SKM-1 treated with dmso at 0.1 percent for 144 hours (cell line): Measurements from ENCODE around the gene NPR1.
A peak's percentile ranks its signal among the peaks of the same experiment; 100 is the strongest.
"Not testable (repeated sequence)": the region's sequence is repeated elsewhere in the genome, so short reads cannot be mapped to it uniquely, and the experiment has no call there.

ENCODE experiments used
- DNase-seq: peaks from one replicate; lab custom pipeline; 2025; ENCODE audit not compliant: unreplicated experiment; lab: John Stamatoyannopoulos, UW

The NPR1 gene

DNA sequence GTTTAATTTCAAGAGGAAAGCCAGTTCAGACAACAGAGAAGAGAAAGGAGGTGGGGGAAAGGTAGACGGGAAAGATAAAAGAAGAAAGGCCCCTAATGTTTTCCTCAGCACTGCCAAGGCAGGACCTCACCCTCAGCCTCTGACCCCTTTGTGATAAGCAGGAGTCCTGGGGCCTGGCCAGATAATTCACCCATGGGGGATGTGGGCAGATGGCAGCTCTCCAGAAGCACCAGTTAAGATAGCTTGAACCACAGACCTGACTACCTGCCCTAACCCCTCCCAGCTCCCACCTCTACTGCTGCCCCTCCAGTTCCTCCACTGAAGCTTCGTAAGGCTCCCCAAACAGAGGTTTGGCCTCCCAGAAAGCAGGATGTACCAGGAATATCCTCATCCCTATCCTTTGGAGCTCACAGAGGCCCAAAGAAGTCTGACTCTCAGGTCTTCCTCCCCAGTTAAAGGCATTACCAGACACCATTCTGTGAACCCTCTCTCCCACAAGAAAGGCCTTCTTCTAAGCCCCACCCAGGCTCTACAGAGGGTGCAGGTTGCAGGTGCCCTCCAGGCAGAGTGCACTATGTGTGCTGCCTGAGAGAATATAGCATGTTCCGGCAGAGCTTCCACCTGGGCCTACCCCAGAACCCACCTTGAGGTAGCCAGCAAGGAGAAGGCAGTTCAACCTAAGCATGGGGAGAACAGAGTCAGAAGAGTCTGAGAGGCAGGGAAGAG lies 29.2 kb upstream of the NPR1 start:
- no peak for DNase-seq

DNA sequence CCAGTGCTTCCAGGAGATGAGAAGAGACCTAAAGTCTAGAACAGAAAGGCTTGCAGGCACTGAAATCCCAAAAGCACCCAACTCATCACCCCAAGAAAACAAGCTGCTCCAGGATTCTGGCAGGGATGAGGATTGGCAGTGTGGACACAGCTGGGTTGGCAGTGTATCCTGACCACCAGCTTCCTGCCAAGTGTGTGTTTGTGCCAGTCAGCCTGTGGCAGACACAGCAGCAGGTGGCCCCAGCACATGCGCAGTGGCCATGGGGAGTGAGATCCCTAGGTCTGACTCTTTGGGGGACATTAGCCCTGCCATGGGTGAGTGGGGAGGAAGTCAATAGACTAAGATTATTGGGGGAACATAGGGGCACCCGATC lies 28.6 kb upstream of the NPR1 start:
- DNase-seq: no peak

DNA sequence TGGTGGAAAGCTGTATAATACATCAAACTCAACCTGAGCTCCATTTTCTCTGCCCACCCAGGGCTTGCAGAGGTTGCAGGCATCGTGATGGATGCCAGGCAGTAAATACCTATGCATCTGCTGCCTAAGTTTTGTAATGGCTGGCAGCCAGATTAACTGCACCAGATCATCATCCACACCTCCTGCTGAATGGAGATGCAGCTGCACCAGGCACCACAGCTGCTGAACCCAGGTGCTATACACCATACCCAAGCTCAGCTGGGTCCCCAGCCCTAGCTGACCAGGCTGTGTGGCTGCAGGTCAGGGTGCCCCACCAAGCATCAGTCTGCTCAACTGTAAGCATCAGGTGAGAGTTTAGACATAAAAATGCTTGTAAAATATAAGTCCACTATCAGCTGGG lies 26.7 kb upstream of the NPR1 start:
- no peak for DNase-seq

DNA sequence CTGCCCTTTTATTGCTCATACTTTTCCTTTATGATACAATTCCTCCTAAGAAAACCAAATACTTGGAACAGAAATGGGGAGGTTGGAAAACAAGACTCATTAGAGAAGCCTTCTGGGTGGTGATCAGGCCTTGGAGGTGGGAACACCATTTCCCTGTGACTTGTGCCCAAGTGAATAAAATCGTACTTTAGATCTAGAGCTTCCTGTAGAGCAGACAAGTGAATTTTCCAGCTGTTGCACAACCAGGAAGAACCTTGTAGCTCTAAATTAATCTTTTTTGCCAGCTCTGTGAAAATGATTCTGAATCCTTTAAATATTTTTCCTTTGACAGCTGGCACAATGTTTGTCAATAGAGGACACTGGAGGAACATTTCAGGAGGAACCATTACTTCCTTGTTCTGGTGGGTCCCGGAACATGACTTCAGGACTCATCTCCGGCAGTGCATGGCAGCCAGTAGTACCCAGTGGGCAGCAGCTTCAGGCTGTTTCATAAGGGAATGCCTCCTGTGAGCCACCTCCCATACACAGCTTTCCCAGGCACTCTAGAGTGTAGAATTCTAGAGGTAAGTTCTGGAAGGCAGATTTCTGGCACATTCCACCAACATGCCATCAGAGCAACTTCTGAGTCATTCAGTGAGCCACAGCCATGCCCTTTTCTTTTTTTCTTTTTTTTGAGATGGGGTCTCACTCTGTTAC lies 25.5 kb upstream of the NPR1 start:
- DNase-seq: no peak

DNA sequence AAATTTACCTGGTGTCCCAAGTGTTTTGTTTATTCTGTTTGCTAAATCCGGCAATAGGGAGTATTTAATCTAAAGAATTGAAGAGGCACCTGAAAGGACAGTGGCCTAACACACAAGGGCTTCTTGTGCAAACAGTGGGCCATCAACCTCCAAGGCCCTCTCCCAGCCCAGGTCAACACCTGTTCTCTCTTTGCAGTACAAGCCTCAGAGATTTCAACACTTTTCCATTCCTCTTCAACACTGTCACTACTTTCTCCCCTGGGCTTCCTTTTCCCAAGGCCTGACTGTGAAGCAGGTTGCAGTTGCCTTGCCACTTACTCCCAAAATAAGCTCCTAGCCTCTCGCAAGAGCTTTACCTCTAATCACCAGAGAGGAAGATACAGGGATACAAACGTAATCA lies 23.2 kb upstream of the NPR1 start:
- no peak for DNase-seq

DNA sequence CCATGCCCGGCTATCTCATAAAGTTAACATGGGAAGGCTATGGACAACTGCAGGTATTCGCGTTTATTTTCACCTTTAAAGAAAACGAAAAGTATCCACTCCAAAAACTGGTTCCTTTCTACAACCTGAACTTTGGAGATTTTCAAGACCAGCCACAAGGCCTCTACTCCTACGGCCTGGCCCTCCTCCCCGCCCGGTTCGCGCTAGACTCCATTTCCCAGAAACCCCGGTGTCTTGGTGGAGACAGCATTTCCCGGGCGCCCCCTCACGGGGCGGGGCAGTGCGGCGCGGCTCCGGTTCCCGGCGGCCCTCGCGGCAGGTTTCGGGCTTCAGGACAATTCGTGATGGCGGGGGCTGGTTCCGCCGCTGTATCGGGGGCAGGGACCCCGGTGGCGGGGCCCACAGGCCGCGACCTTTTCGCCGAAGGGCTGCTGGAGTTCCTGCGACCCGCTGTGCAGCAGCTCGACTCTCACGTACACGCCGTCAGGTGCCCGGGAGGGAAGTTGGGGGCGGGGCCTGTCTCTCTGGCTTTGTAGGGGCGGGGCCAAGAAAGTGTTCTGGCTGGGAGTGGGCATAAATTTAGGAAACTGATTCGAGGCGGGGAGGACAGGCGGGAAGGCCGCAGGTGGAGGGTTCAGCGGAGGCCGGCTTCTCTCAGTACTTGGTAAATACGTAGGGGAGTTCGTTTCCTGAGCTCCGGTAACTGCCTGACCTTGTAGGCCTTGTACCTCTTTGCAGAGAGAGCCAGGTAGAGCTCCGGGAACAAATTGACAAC lies 19.9 kb upstream of the NPR1 start, which contains the start of gene SNAPIN:
Gene SNAPIN (plus strand): TSS at position 304 of the 775 bp plus-strand sequence. CDS start 41 bp downstream, at position 345.
- peak; percentile 96 for DNase-seq

DNA sequence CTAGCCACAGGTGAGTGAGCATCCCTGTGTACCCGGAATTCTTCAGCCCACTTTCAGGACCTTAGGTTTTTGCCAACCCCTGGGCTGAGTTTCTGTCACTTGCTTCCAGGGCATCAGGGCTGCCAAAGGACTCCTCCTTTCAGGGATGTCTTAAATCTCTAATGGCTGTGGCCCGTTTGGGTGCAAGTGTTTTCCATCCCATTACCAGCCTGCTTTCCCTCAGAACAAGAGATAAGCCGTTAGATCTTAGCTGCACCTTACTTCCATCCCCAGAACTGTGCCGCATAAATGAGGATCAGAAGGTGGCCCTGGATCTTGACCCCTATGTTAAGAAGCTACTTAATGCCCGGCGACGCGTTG lies 19.3 kb upstream of the NPR1 start:
- no peak for DNase-seq

DNA sequence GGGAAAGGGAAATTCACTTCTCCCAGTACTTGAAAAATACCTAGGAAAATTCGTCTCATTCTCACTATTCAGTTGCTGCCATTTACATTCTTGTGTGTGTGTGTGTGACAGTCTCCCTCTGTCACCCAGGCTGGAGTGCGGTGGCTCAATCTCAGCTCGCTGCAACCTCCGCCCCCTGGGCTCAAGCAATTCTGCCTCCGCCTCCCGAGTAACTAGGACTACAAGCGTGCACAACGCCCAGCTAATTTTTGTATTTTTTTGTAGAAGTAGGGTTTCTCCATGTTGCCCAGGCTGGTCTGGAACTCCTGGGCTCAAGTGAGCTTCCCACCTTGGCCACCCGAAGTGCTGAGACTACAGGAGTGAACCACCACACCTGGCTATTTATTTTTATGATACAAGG lies 18.8 kb upstream of the NPR1 start:
- no peak for DNase-seq

DNA sequence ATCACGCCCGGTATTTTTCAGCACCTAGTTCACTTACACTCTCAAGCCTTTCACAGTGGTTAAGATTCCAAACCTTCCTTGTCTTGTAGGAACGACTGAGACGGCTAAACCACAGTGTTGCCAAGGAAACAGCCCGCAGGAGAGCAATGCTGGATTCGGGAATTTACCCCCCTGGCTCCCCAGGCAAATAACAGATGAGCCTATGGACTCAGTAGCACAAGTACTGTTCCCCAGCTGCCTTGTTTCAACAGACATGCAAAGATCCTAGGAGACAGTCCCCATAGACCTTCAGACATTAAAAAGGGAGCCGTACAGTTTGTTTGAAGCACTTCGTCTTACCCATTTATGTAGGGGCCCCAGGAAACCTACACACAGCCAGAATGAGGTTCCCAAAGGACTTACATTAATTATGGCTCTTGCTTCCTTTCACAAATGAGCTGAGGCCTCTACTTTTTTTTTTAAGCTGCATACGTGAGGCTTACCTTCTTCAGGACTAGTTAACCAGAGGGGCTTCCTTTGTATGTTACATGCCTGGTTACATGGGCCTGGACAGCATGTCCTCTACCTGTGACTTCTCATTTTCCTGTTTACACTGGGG lies 17.3 kb upstream of the NPR1 start:
- no peak for DNase-seq

DNA sequence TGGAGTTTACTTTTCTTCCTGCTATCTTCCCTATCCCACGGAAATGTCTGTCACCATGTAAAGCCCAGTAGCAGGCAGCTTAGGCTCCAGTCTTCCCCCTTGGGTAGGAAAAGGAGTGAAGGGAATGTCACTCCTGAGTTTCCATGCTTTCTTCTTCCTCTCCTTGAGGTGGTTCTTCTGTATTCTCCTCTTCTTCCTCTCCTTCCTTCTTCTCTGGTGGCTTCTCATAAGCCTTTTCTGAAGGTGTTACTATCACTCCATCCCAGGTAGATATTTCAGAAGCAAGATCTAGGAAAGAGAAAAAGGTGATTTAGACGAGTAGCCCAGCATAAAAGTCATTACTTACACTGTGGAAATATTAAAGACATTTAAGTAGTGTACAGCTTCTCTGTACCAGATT lies 16.2 kb upstream of the NPR1 start:
- no peak for DNase-seq

DNA sequence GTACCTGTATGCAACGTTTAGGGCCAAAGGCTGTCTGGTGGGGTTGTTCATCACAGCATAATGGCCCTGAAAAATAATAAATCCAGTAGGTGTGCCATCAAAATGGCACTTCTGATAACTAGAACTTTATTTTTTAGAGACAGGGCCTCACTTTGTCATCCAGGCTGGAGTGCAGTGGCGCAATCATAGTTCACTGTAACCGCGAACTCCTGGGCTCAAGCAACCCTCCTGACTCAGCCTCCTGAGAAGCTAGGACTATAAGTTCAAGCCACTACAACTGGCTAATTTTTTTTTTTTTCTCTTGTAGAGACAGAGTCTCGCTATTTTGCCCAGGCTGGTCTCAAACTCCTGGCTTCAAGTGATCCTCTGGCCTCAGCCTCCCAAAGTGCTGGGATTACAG lies 15.3 kb upstream of the NPR1 start:
- peak; percentile 18 for DNase-seq

DNA sequence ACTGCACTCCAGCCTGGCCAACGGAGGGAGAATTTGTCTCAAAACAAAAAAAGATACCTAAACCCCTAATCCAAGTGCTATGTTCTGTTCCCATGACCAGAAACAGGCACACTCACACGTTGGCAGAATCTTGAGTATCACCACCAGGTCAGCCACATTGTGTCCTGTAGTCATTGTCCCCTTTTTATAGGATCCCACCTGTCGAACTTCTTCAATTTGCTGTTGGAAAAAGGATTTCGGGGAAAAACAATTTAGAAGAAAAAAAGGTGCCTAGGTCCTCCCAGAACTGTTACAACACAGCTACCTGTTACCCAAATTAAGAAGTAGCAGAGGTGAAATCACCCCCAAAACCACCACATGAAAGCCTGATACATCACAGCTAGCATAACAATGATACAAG lies 11.0 kb upstream of the NPR1 start:
- DNase-seq: no peak

DNA sequence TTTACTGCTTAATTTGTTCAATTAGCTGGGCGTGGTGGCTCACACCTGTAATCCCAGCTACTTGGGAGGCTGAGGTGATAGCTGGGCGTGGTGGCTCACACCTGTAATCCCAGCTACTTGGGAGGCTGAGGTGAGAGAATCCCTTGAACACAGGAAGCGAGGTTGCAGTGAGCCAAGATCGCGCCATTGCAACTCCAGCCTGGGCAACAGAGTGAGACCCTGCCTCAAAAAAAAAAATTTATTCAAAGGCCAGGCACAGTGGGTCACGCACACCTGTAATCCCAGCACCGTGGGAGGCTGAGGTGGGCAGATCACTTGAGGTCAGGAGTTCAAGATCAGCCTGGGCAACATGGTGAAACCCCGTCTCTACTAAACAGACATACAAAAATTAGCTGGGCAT lies 9.8 kb upstream of the NPR1 start:
- DNase-seq: not testable (repeated sequence)

DNA sequence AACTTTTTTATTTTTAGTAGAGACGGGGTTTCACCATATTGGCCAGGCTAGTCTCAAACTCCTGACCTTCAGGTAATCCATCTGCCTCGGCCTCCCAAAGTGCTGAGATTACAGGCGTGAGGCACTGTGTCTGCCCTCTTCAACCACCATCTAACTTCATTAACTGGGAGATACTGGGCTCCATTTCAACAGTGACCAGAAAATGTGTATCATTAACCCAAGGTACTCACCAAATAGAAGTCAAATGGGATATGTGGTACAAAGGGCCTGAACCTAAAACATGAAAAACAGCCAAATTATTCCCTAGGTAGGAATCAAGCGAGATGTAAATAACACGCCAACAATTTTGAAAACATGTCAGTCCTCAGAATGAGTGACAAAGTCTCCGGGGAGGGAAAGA lies 8.9 kb upstream of the NPR1 start:
- DNase-seq: no peak

DNA sequence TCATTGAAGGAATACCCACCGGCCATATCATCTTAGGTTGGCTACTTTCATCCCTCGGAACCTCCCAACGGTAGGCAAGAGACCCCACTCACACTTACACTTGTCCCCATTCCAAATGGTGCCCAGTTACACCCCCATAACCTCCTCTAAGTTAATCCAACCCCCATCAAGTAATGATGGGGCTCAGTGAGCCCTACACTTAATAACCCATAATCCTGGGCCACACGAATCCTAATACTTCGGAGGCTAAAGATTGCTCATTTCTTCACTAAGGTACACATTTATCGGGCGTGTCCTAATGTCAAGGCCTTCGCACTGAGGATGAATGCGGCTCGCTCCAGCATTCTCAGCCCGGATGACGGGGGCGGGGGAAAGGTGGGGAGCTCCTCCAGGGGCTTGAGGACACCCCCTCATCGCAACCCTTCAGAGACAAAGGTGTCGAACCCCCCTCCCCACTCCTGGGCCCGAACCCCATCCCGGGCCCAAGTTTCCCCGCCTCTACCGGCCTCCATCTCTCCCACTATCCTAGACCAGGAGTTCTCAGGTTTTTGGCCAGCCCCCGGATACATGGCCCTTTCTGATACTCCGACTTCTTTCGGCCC lies 8.1 kb upstream of the NPR1 start:
- no peak for DNase-seq

DNA sequence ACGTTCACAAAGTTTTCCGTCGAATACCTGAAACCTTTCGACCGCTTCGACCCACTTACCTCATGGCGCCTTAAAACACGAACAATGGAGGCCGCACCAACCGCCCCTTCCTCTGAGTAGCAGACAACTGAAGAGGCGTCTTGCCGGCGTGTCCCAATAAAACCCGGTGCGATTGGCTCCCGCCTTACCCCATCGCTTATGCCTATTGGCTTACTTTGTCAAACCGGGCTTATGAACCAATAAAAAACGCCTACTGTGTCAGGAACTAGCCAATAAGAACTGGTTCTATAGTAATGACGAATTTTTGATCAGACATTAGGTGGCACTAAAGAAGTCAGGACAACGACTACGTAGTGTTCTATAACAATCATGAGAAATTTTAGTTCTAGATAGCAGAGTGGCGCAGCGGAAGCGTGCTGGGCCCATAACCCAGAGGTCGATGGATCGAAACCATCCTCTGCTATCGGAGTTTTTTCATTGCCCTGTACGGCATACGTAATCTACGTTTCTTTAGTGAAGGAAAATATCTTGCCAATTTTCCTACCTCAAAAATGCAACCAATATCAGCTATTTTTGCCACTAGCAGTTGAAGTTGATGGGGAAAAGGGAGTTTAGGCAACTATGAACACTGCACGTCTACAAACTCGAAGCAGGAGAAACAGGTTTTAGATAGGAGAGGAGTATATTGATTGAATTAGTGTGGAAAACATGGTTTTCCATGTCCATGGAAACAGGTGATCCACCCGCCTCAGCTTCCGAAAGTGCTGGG lies 7.4 kb upstream of the NPR1 start, which contains the start of gene ILF2:
Gene ILF2 (minus strand): TSS at position 135 of the 769 bp plus-strand sequence. CDS start 71 bp downstream, at position 64.
- DNase-seq: peak; percentile 100

DNA sequence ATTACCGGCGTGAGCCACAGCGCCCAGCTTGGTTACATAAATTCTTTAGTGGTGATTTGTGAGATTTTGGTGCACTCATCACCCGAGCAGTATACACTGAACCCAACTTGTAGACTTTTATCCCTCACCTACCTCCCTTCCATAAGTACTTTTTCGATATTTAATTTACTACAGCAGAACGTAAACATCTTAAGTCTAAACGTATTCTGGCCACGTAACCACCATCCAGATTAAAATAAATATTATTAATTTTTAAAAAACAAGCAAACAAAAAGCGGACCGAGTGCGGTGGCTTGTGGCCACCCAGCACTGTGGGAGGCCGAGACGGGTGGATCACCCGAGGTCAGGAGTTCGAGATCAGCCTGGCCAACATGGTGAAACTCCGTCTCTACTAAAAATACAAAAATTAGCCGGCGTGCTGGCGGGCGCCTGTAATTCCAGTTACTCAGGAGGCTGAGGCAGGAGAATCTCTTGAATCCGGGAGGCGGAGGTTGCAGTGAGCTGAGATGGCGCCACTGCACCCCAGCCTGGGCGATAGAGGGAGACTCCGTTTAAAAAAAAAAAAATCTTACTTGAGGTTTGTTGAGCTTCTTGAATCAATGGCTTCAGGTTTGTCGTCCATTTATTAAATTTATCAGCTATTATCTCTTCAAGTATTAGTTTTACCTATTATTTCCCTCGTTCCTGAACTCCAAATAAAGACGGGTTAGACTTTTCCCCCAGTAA lies 6.7 kb upstream of the NPR1 start:
- peak; percentile 63 for DNase-seq

DNA sequence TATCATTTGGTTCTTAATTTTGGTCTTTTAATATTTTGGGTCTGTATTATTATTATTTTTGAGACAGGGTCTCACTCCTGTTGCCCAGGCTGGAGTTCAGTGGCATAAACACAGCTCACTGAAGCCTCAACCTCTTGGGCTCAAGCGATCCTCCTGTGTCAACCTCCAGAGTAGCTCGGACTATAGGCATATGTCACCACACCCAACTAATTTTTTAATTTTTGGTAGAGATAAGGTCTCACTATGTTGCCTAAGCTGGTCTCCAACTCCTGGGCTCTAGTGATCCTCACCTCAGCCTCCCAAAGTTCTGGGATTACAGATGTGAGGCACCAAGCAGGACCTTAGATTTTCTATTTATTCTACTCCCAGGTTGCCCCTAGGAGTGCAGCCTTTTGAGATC lies 5.0 kb upstream of the NPR1 start:
- DNase-seq: no peak

DNA sequence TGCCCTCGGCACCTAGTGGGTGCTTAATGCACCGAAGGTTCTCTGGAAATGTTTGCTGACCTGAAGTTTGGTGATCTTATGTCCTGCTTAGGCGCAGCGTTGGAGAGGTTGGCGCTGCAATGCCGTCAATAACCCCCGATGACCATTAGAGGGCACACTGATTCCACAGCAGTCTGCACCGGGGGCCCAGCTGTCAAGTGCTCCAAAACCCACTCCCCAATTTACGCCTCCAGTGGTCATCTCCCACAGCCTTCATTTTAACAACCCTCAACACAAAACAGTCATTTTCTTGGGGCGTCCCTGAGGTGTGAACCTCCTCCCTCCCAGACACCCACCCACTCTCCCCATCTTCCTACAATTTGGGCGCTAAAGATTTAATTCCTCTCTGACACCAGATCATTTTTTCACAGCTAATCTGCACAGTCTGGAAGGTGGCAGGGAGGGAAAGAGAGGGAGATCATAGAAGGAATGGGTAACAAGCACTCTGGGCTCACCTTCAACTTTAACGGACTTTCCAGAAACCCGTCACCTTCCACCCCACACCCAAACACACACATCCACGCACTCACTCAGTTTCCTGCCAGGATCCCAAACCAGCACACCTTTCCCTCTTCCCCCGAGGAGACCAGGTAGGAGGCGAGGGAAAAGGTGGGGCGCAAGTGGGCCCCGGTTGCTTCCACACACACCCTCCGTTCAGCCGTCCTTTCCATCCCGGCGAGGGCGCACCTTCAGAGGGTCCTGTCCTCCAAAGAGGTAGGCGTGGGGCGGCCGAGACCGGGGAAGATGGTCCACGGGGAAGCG lies 570 bp upstream of the NPR1 start:
- DNase-seq: peak; percentile 69
